HEK293 (cell line): ENCODE results near the gene CACNA1B.

Experiments used
- CTCF ChIA-PET: fragments of 350-600 bp; formaldehyde crosslinking; extraction: SDS; loops from one replicate; lab custom pipeline; 2021; ENCODE audit warnings: antibody characterized with exemption; lab: Yijun Ruan, JAX
- POLR2A ChIA-PET: fragments of 300-600 bp; formaldehyde crosslinking; extraction: SDS; loops from one replicate; lab custom pipeline; 2020; ENCODE audit warnings: antibody characterized with exemption, inconsistent platforms; lab: Yijun Ruan, JAX
- H3K27ac ChIP-seq: fragments of 200-500 bp; sonication (Bioruptor generic); 2 replicates; pipeline ENCODE4 v1.5.1; 2014; ENCODE audit warnings: low read depth, low read length, control low read depth, inconsistent platforms; ENCODE audit errors: extremely low read depth
- H3K36me3 ChIP-seq, 2 experiments: fragments of 200-500 bp in 1 of 2; sonication (Bioruptor generic) in 1 of 2; 1 replicate in 1 of 2; 2 replicates in 1 of 2; pipeline ENCODE4 v1.5.1; 2014 to 2017; ENCODE audit warnings: inconsistent platforms in 2 of 2, low read length in 2 of 2; ENCODE audit not compliant: control insufficient read depth in 2 of 2, insufficient read depth in 1 of 2
- H3K4me1 ChIP-seq: fragments of 200-500 bp; sonication (Bioruptor generic); 2 replicates; pipeline ENCODE4 v1.5.1; 2014; ENCODE audit warnings: mild to moderate bottlenecking, low read length, inconsistent platforms; ENCODE audit not compliant: control insufficient read depth, insufficient read depth
- H3K4me3 ChIP-seq: 2 replicates; pipeline ENCODE4 v1.5.1; 2011; ENCODE audit warnings: low read depth, mild to moderate bottlenecking, control low read depth, low read length, moderate library complexity
- H3K9me3 ChIP-seq: fragments of 200-500 bp; sonication (Bioruptor generic); 2 replicates; pipeline ENCODE4 v1.5.1; 2014; ENCODE audit warnings: low read depth, low read length, inconsistent platforms; ENCODE audit not compliant: control insufficient read depth, insufficient read depth
- ELK4 ChIP-seq: IDR thresholded peaks from 2 replicates; pipeline ENCODE4 v1.6.1; 2011; ENCODE audit warnings: mild to moderate bottlenecking, low read depth, low read length, borderline replicate concordance
- KLF16 ChIP-seq: fragments of 450-650 bp; formaldehyde crosslinking; IDR thresholded peaks from 2 replicates; pipeline ENCODE4 v1.5.1; 2017; ENCODE audit warnings: missing biosample characterization, missing genetic modification characterization
- KLF8 ChIP-seq: fragments of 450-650 bp; formaldehyde crosslinking; IDR thresholded peaks from 2 replicates; pipeline ENCODE4 v1.5.1; 2016; ENCODE audit warnings: missing biosample characterization, missing genetic modification characterization
- SALL2 ChIP-seq: fragments of 450-650 bp; formaldehyde crosslinking; IDR thresholded peaks from 2 replicates; pipeline ENCODE4 v1.5.0; 2017; ENCODE audit warnings: missing biosample characterization, mild to moderate bottlenecking, missing genetic modification characterization, borderline replicate concordance
- SCRT1 ChIP-seq: fragments of 450-650 bp; formaldehyde crosslinking; IDR thresholded peaks from 2 replicates; pipeline ENCODE4 v1.5.1; 2016; ENCODE audit warnings: missing biosample characterization, missing genetic modification characterization, borderline replicate concordance
- SP2 ChIP-seq: fragments of 450-650 bp; formaldehyde crosslinking; IDR thresholded peaks from 2 replicates; pipeline ENCODE4 v1.5.1; 2016; ENCODE audit warnings: missing biosample characterization, missing genetic modification characterization
- ZBTB1 ChIP-seq: fragments of 450-650 bp; formaldehyde crosslinking; IDR thresholded peaks from 2 replicates; pipeline ENCODE4 v1.5.1; 2016; ENCODE audit warnings: missing biosample characterization, missing genetic modification characterization
- ZBTB48 ChIP-seq: fragments of 450-650 bp; formaldehyde crosslinking; IDR thresholded peaks from 2 replicates; pipeline ENCODE4 v1.5.1; 2016; ENCODE audit warnings: missing biosample characterization, missing genetic modification characterization
- ZBTB8A ChIP-seq: fragments of 450-650 bp; formaldehyde crosslinking; IDR thresholded peaks from 2 replicates; pipeline ENCODE4 v1.5.1; 2016; ENCODE audit warnings: missing biosample characterization, missing genetic modification characterization
- ZEB2 ChIP-seq: fragments of 450-650 bp; formaldehyde crosslinking; IDR thresholded peaks from 2 replicates; pipeline ENCODE4 v1.5.1; 2016; ENCODE audit warnings: missing biosample characterization, missing genetic modification characterization
- ZFP3 ChIP-seq: fragments of 450-650 bp; formaldehyde crosslinking; IDR thresholded peaks from 2 replicates; pipeline ENCODE4 v1.5.1; 2016; ENCODE audit warnings: low read depth, missing biosample characterization, missing genetic modification characterization
- ZNF138 ChIP-seq: fragments of 450-650 bp; formaldehyde crosslinking; IDR thresholded peaks from 2 replicates; pipeline ENCODE4 v1.5.1; 2016; ENCODE audit warnings: missing biosample characterization, missing genetic modification characterization, borderline replicate concordance
- ZNF16 ChIP-seq: fragments of 450-650 bp; formaldehyde crosslinking; IDR thresholded peaks from 2 replicates; pipeline ENCODE4 v1.5.1; 2016; ENCODE audit warnings: low read depth, missing biosample characterization, missing genetic modification characterization
- ZNF202 ChIP-seq: fragments of 450-650 bp; formaldehyde crosslinking; IDR thresholded peaks from 2 replicates; pipeline ENCODE4 v1.5.1; 2016; ENCODE audit warnings: missing biosample characterization, missing genetic modification characterization, borderline replicate concordance
- ZNF239 ChIP-seq: fragments of 450-650 bp; formaldehyde crosslinking; IDR thresholded peaks from 2 replicates; pipeline ENCODE4 v1.5.1; 2016; ENCODE audit warnings: missing biosample characterization, missing genetic modification characterization
- ZNF274 ChIP-seq, 2 experiments: fragments of 200-500 bp in 1 of 2; fragments of 450-650 bp in 1 of 2; sonication (Bioruptor generic) in 1 of 2; formaldehyde crosslinking in 1 of 2; IDR thresholded peaks; 2 replicates each; pipeline versions ENCODE4 v1.5.1 to v1.6.1; 2014 to 2016; ENCODE audit warnings: borderline replicate concordance in 1 of 2, inconsistent platforms in 1 of 2, low read length in 1 of 2, missing biosample characterization in 1 of 2, missing genetic modification characterization in 1 of 2
- ZNF324 ChIP-seq: fragments of 450-650 bp; formaldehyde crosslinking; IDR thresholded peaks from 2 replicates; pipeline ENCODE4 v1.5.1; 2016; ENCODE audit warnings: missing biosample characterization, missing genetic modification characterization
- ZNF341 ChIP-seq: fragments of 450-650 bp; formaldehyde crosslinking; IDR thresholded peaks from 2 replicates; pipeline ENCODE4; 2016; ENCODE audit warnings: low read depth, missing biosample characterization, missing genetic modification characterization
- ZNF350 ChIP-seq: fragments of 450-650 bp; formaldehyde crosslinking; IDR thresholded peaks from 2 replicates; pipeline ENCODE4 v1.5.0; 2017; ENCODE audit warnings: missing biosample characterization, mild to moderate bottlenecking, missing genetic modification characterization
- ZNF423 ChIP-seq: fragments of 450-650 bp; formaldehyde crosslinking; IDR thresholded peaks from 2 replicates; pipeline ENCODE4 v1.5.1; 2016; ENCODE audit warnings: missing biosample characterization, missing genetic modification characterization
- ZNF514 ChIP-seq: fragments of 450-650 bp; formaldehyde crosslinking; IDR thresholded peaks from 2 replicates; pipeline ENCODE4 v1.5.1; 2016; ENCODE audit warnings: missing biosample characterization, missing genetic modification characterization
- ZNF580 ChIP-seq: fragments of 450-650 bp; formaldehyde crosslinking; IDR thresholded peaks from 2 replicates; pipeline ENCODE4 v1.5.1; 2016; ENCODE audit warnings: missing biosample characterization, missing genetic modification characterization
- ZNF600 ChIP-seq: fragments of 450-650 bp; formaldehyde crosslinking; IDR thresholded peaks from 2 replicates; pipeline ENCODE4 v1.5.1; 2016; ENCODE audit warnings: missing biosample characterization, missing genetic modification characterization
- ZNF785 ChIP-seq: fragments of 450-650 bp; formaldehyde crosslinking; IDR thresholded peaks from 2 replicates; pipeline ENCODE4 v1.5.1; 2016; ENCODE audit warnings: missing biosample characterization, missing genetic modification characterization

CACNA1B gene

GRCh38 chr9:137969008-137969407 lies 91.4 kb downstream of the CACNA1B start (continued):
- TF ChIP-seq ZFP3 (tag by site-specific recombination) (no peak), ZNF341 (no peak)

- no peak overlapping the region for H3K27ac ChIP-seq
- ChIA-PET POLR2A (no interaction called here), CTCF (interaction anchor here (1.1 kb wide), 1 partner anchor 9 kb away, joined by 3 read pairs; no protein-coding TSS in a partner anchor)
- no peaks in the 10 kb centered on the region for H3K36me3 ChIP-seq
- TF ChIP-seq ZNF785 (tag by site-specific recombination): no peak
- no peak for TF ChIP-seq ZNF350 (tag by site-specific recombination)
- no peak for TF ChIP-seq ZEB2 (tag by site-specific recombination)
- no peak for TF ChIP-seq ZNF202 (tag by site-specific recombination)
- TF ChIP-seq KLF8: no peak
- no peak for TF ChIP-seq SP2 (tag by site-specific recombination)
- TF ChIP-seq ZNF423: no peak
- H3K9me3 ChIP-seq: no peaks in the 10 kb centered on the region
- H3K4me1 ChIP-seq: no peaks in the 10 kb centered on the region
- no peak overlapping the region for H3K4me3 ChIP-seq
These were observed 92.1 kb downstream of the CACNA1B start for GRCh38 chr9:137969685-137970084.

- POLR2A ChIA-PET: no interaction called here
- TF ChIP-seq ZNF580 (no peak), ZNF274 (IDR thresholded peaks at IDR 0.05; ENCODE audit: low read length) (no peak), ZNF274 (tag by site-specific recombination; IDR thresholded peaks at IDR 0.05; ENCODE audit: borderline replicate concordance) (no peak), ZBTB48 (tag by site-specific recombination) (no peak), KLF8 (no peak), ZBTB8A (tag by site-specific recombination) (no peak), SALL2 (tag by site-specific recombination) (no peak)
- Histone ChIP-seq H3K4me1 (no peaks in the 10 kb centered on the region), H3K36me3 (no peaks in the 10 kb centered on the region), H3K27ac (no peak overlapping the region), H3K4me3 (no peak overlapping the region), H3K9me3 (no peaks in the 10 kb centered on the region)
- CTCF ChIA-PET: interaction anchor here (1.1 kb wide), 1 partner anchor 9 kb away, joined by 3 read pairs; no protein-coding TSS in a partner anchor
These were observed 92.5 kb downstream of the CACNA1B start for GRCh38 chr9:137970098-137970497.

GRCh38 chr9:137970686-137971476 lies 93.3 kb downstream of the CACNA1B start:
- ChIA-PET CTCF (interaction anchor here (0.9 kb wide), 1 partner anchor 9 kb away, joined by 3 read pairs; no protein-coding TSS in a partner anchor), POLR2A (no interaction called here)
- Histone ChIP-seq H3K36me3 (no peaks in the 10 kb centered on the region), H3K27ac (no peak overlapping the region), H3K4me1 (no peaks in the 10 kb centered on the region), H3K4me3 (no peak overlapping the region), H3K9me3 (no peaks in the 10 kb centered on the region)
- no peak for TF ChIP-seq ELK4
- no peak for TF ChIP-seq ZNF324 (tag by site-specific recombination)
- TF ChIP-seq ZNF514 (tag by site-specific recombination): no peak
- TF ChIP-seq ZNF138 (tag by site-specific recombination): no peak
- TF ChIP-seq ZNF16: no peak
- no peak for TF ChIP-seq ZBTB1 (tag by site-specific recombination)
- no peak for TF ChIP-seq ZNF239 (tag by site-specific recombination)
- TF ChIP-seq ZNF600 (tag by site-specific recombination): no peak
- no peak for TF ChIP-seq KLF16 (tag by site-specific recombination)
- TF ChIP-seq SCRT1 (tag by site-specific recombination): no peak
